ENCODE data around the gene TMEM209.

- TF ChIP-seq POLR2AphosphoS5 (IDR thresholded peaks at IDR 0.05): no peak
- no peak for TF ChIP-seq CTCF (IDR thresholded peaks at IDR 0.05)
- no peak for TF ChIP-seq EP300 (IDR thresholded peaks at IDR 0.05)
- no peak for TF ChIP-seq POLR2A (IDR thresholded peaks at IDR 0.05)
These were observed 68.5 kb downstream of the TMEM209 start for GRCh38 chr7:130136579-130137167.
